ENCODE results near the gene SLC12A2. TPM values are rescaled to one million over a fixed set of nuclear protein-coding genes. Genes with fewer than 3 reads are reported as not detected.

The SLC12A2 gene
- total RNA-seq, 1 donor from 2014 or later: 24.1 TPM

GRCh38 chr5:128074953-128075352, 8.6 kb upstream of the SLC12A2 start:
- ATAC-seq: no peak
- no peak overlapping the region for H3K27ac ChIP-seq
- intact Hi-C loops (cut with DNase I): no loop called here

GRCh38 chr5:128077526-128077925, 6.0 kb upstream of the SLC12A2 start:
- no peak for TF ChIP-seq CTCF (IDR thresholded peaks at IDR 0.05)
- DNase-seq (no peak), ATAC-seq (no peak)
- Histone ChIP-seq H3K4me3 (no peak overlapping the region), H3K9me3 (no peaks in the 10 kb centered on the region), H3K27me3 (ENCODE audit: low read depth) (no peaks in the 10 kb centered on the region), H3K27ac (no peak overlapping the region), H3K4me1 (peaks cover 30% of the 10 kb centered on the region), H3K36me3 (peaks cover 7% of the 10 kb centered on the region)
- intact Hi-C loops (cut with DNase I): no loop called here

More at GRCh38 chr5:128074953-128075352, 8.6 kb upstream of the SLC12A2 start:
- Histone ChIP-seq H3K4me3 (no peak overlapping the region), H3K27me3 (ENCODE audit: low read depth) (no peaks in the 10 kb centered on the region), H3K36me3 (peaks cover 7% of the 10 kb centered on the region), H3K4me1 (peaks cover 10% of the 10 kb centered on the region), H3K9me3 (no peaks in the 10 kb centered on the region)
- DNase-seq: no peak
- TF ChIP-seq CTCF (IDR thresholded peaks at IDR 0.05): no peak

- TF ChIP-seq CTCF (IDR thresholded peaks at IDR 0.05): no peak
- no peak for ATAC-seq
- no peaks in the 10 kb centered on the region for H3K36me3 ChIP-seq
- no peaks in the 10 kb centered on the region for H3K27me3 ChIP-seq (ENCODE audit: low read depth)
- DNase-seq: no peak
- peaks cover 49% of the 10 kb centered on the region for H3K4me1 ChIP-seq
- peak overlapping the region; percentile 84 for H3K4me3 ChIP-seq
- intact Hi-C loops (cut with DNase I): no loop called here
- H3K27ac ChIP-seq: peak overlapping the region; percentile 94
- H3K9me3 ChIP-seq: no peaks in the 10 kb centered on the region
Observed at GRCh38 chr5:128081111-128081851, 2.3 kb upstream of the SLC12A2 start.

- peak overlapping the region; percentile 84 for H3K4me3 ChIP-seq
- intact Hi-C loops (cut with DNase I): no loop called here
- H3K36me3 ChIP-seq: no peaks in the 10 kb centered on the region
- DNase-seq (no peak), ATAC-seq (peak; percentile 47 to 55)
- TF ChIP-seq CTCF (IDR thresholded peaks at IDR 0.05): no peak
- H3K9me3 ChIP-seq: no peaks in the 10 kb centered on the region
- peak overlapping the region; percentile 94 for H3K27ac ChIP-seq
- peaks cover 57% of the 10 kb centered on the region for H3K4me1 ChIP-seq
- no peaks in the 10 kb centered on the region for H3K27me3 ChIP-seq (ENCODE audit: low read depth)
Observed at GRCh38 chr5:128082551-128083032, 974 bp upstream of the SLC12A2 start.

- Histone ChIP-seq H3K36me3 (no peaks in the 10 kb centered on the region), H3K27me3 (ENCODE audit: low read depth) (no peaks in the 10 kb centered on the region), H3K4me1 (peaks cover 55% of the 10 kb centered on the region), H3K9me3 (no peaks in the 10 kb centered on the region), H3K4me3 (peak overlapping the region; percentile 84), H3K27ac (peak overlapping the region; percentile 94)
- ATAC-seq (peak; percentile 52 to 67), DNase-seq (no peak)
- TF ChIP-seq CTCF (IDR thresholded peaks at IDR 0.05): peak; percentile 44
- intact Hi-C loops (cut with DNase I): no loop called here
Observed at GRCh38 chr5:128083811-128084227, 253 bp downstream of the SLC12A2 start.
